GM23248 (cell line): ENCODE measurements around the gene SMIM44.

Source experiments
- EZH2 ChIP-seq: fragments of 200-600 bp; sonication (generic); IDR thresholded peaks from 2 replicates; pipeline ENCODE4 v1.6.1; 2018; ENCODE audit warnings: antibody characterized with exemption, mild to moderate bottlenecking; ENCODE audit not compliant: insufficient read depth, poor library complexity, severe bottlenecking
- EZH2phosphoT487 ChIP-seq: fragments of 200-600 bp; sonication (generic); IDR thresholded peaks from 2 replicates; pipeline ENCODE4 v1.6.1; 2018; ENCODE audit warnings: antibody characterized with exemption, moderate library complexity, mild to moderate bottlenecking, low read depth; ENCODE audit not compliant: insufficient read depth

GRCh38 chr19:3480383-3481091, 2.7 kb downstream of the SMIM44 start, which contains the start of gene SMIM24:
- TF ChIP-seq EZH2: no peak
- TF ChIP-seq EZH2phosphoT487: no peak
